K562 (cell line): ENCODE results near the gene MTPN. TPM values are rescaled to one million over a fixed set of nuclear protein-coding genes. Genes with fewer than 3 reads are reported as not detected.

ENCODE experiments used
- FOS ChIP-seq: IDR thresholded peaks from 3 replicates; pipeline ENCODE4 v1.6.1; 2011; ENCODE audit not compliant: insufficient read length; ENCODE audit errors: extremely low read depth
- FOXK2 ChIP-seq, 2 experiments: fragments of 450-650 bp; IDR thresholded peaks in 1 of 2; conservative IDR thresholded peaks in 1 of 2; 2 replicates each; pipeline ENCODE4 v1.6.1; 2016; ENCODE audit warnings: low read depth in 2 of 2, mild to moderate bottlenecking in 1 of 2
- MAZ ChIP-seq, 2 experiments: fragments of 450-650 bp in 1 of 2; sonication (generic) in 1 of 2; formaldehyde crosslinking; IDR thresholded peaks in 1 of 2; conservative IDR thresholded peaks in 1 of 2; 2 replicates each; pipeline versions ENCODE4 v1.4.0 to v1.5.0; 2020; ENCODE audit warnings: mild to moderate bottlenecking in 1 of 2, missing genetic modification reagents in 1 of 2
- MECOM ChIP-seq: fragments of 250-450 bp; sonication (Bioruptor Pico); IDR thresholded peaks from 2 replicates; pipeline ENCODE4 v1.8.0; 2022; ENCODE audit warnings: inconsistent platforms
- SAP30 ChIP-seq: fragments of 200-600 bp; sonication (generic); IDR thresholded peaks from 2 replicates; pipeline ENCODE4 v1.6.1; 2012; ENCODE audit warnings: borderline replicate concordance, low read depth, mild to moderate bottlenecking, moderate library complexity, low read length, control low read depth, inconsistent platforms; ENCODE audit not compliant: insufficient read depth, poor library complexity, severe bottlenecking
- ZFP30 ChIP-seq: fragments of 250-450 bp; sonication (Bioruptor Pico); IDR thresholded peaks from 2 replicates; pipeline ENCODE4 v1.8.0; 2022; ENCODE audit warnings: moderate library complexity, mild to moderate bottlenecking, inconsistent platforms, borderline replicate concordance
- ZNF174 ChIP-seq: fragments of 250-450 bp; sonication (Bioruptor Pico); IDR thresholded peaks from 2 replicates; pipeline ENCODE4 v1.4.0; 2020; ENCODE audit warnings: mild to moderate bottlenecking
- ZNF274 ChIP-seq: IDR thresholded peaks from 2 replicates; pipeline ENCODE4 v1.6.1; 2011; ENCODE audit warnings: low read depth, mild to moderate bottlenecking, low read length, moderate library complexity, borderline replicate concordance
- polyA plus RNA-seq, 8 experiments: library from polyadenylated mRNA; depleted of rRNA in 4 of 8; stranded (reverse) in 5 of 8; unstranded in 3 of 8; fragments of >200 nt; fragmentation: Nextera tagmentation in 2 of 8; fragmentation: Illumina TruSeq in 1 of 8; extraction: Ambion mirVana in 2 of 8; extraction: Trizol in 1 of 8; gene quantifications; 2 replicates each; pipeline versions ENCODE4 v1.2.1 to v1.2.3, GENCODE V29; 2011 to 2014; ENCODE audit warnings: inconsistent platforms in 1 of 8, missing spikeins in 1 of 8
- total RNA-seq, 7 experiments: library from RNA; depleted of rRNA in 6 of 7; stranded (reverse); fragments of >200 nt in 6 of 7; fragmentation: Illumina TruSeq in 2 of 7; extraction: Trizol in 2 of 7; gene quantifications; 2 replicates each; pipeline versions ENCODE4 v1.2.1 to v1.2.3, GENCODE V29; 2011 to 2021; ENCODE audit warnings: low replicate concordance in 1 of 7
- TF ChIP-seq, protein P1 (sequence below): fragments of 450-650 bp; conservative IDR thresholded peaks from 2 replicates; pipeline ENCODE4 v1.6.1; 2016; ENCODE audit warnings: missing genetic modification characterization, low read depth, mild to moderate bottlenecking, control low read depth, missing compliant biosample characterization

The MTPN gene
- total and polyA plus RNA-seq, 9 of the 15 experiments (the other 6 are each of a cell fraction or from before 2014, with no cell fraction given) = 68.5 to 261 (median 156) TPM

DNA sequence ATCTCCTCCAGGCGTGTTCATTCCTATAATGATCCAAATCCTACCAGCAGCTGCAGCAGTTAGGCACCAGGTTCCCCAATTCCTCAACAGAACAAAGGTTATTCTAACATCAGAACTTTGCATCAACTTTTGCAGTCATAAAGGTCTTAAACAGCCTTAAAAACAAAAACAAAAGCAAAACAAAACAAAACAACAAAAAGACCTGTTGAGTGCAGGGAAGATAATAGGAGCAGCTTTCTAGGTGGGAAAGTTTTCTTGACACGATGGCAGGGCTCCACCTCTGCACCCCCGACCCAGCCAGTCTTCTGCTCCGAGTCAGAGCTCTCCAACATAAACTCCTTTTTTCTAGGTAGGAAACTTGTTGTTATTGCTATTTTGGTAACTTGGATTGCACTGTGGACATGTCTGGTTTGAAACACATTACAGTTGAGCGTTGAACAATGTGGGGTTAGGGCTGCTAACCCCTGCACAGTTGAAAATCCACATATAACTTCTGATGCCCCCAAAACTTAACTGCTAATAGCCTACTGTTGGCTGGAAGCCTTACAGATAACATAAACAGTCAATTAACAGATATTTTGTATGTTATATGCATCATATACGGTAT is 77.6 kb downstream of the MTPN start (continued):
- TF ChIP-seq, protein P1, sequence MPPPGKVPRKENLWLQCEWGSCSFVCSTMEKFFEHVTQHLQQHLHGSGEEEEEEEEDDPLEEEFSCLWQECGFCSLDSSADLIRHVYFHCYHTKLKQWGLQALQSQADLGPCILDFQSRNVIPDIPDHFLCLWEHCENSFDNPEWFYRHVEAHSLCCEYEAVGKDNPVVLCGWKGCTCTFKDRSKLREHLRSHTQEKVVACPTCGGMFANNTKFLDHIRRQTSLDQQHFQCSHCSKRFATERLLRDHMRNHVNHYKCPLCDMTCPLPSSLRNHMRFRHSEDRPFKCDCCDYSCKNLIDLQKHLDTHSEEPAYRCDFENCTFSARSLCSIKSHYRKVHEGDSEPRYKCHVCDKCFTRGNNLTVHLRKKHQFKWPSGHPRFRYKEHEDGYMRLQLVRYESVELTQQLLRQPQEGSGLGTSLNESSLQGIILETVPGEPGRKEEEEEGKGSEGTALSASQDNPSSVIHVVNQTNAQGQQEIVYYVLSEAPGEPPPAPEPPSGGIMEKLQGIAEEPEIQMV (tag) = no peak
- TF ChIP-seq MECOM (CRISPR knock-in tag) = no peak
- 0 out of 4 replicates have a peak, but pooled peaks of 1 of the 2 experiments have one; percentile 20 for TF ChIP-seq MAZ (CRISPR knock-in tag; conservative IDR thresholded peaks at IDR 0.05 in 1 of 2, IDR thresholded peaks at IDR 0.05 in 1 of 2)
- TF ChIP-seq FOXK2 (conservative IDR thresholded peaks at IDR 0.05 in 1 of 2, IDR thresholded peaks at IDR 0.05 in 1 of 2; ENCODE audit: low read depth in 2 of 2) = no peak
- no peak for TF ChIP-seq ZFP30 (CRISPR knock-in tag)
- no peak for TF ChIP-seq ZNF174
- TF ChIP-seq ZNF274 = no peak
- no peak for TF ChIP-seq SAP30
- no peak for TF ChIP-seq FOS
